GM19438 (cell line): Measurements from ENCODE around the gene REPS1.

ENCODE experiments used
- ATAC-seq: cut with Tn5 transposase; IDR thresholded peaks from one replicate; pipeline ENCODE4 v1.9.1; 2021; ENCODE audit warnings: low read depth; ENCODE audit not compliant: unreplicated experiment

REPS1 gene

GRCh38 chr6:138864343-138864890, 123.6 kb downstream of the REPS1 start:
- no peak for ATAC-seq

- no peak for ATAC-seq
Observed at GRCh38 chr6:138863321-138863720, 124.7 kb downstream of the REPS1 start.

- ATAC-seq: no peak
Observed at GRCh38 chr6:138862456-138862855, 125.6 kb downstream of the REPS1 start.

GRCh38 chr6:138857775-138858174, 130.3 kb downstream of the REPS1 start:
- no peak for ATAC-seq

GRCh38 chr6:138856654-138857053, 131.4 kb downstream of the REPS1 start:
- no peak for ATAC-seq
